NCI-H526 (cell line): ENCODE measurements around the gene IGFL1.
"Not testable (repeated sequence)": the region's sequence is repeated elsewhere in the genome, so short reads cannot be mapped to it uniquely, and the experiment has no call there.

ENCODE experiments used
- DNase-seq, 2 experiments: peaks; one replicate each; lab custom pipeline; 2025; lab: John Stamatoyannopoulos, UW

The IGFL1 gene

GRCh38 chr19:46224773-46225172 is 4.8 kb upstream of the IGFL1 start:
- DNase-seq: no peak

- no peak for DNase-seq
These were observed 4.0 kb upstream of the IGFL1 start for GRCh38 chr19:46225558-46226004.

DNA sequence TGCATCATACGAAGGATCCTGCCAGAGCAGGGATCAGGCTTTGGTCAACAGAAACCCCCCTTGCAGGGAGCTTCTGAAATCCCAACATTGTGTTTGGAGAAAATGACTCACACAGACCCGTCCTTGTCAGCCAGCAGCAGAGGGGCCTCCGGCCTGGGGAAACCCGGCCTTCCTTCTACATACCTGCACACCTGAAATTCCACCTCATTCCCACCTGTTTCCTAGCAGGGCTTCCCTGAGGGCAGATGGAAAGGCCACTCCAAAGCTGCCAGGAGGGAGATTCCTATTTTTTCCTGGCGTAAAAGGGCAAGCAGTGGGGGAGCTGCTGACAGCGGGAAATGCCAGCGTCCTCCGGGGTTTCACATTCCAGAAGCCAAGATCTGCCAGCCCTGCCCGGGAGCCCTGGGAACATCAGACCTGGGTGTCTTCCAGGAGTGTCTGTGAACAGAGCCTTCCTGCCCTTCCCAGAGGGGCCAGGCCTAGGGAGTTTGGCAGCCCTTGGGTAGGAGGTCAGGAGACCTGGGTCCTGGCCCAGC is 3.0 kb upstream of the IGFL1 start:
- DNase-seq: no peak

DNA sequence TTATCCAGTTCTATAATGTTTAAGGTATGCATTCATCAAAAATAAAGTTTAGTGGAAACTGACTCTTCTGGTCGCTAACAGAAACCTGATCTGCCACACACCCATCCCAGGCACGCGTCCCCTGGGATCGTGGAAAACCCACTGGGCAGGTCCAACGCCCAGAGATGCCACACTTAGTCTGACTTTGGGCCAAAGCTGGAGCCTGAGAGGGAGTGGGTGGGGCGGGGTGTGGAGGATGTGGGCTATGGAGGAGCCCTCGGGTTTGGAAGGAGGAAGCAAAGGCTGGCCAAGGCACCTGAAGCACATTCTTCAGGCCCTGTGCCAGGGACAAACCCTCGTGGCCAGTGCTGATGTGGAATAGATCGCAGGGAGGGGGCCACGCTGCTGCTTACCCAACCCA is 2.5 kb downstream of the IGFL1 start:
- peak in 1 of 2 experiments; percentile 14 for DNase-seq

DNA sequence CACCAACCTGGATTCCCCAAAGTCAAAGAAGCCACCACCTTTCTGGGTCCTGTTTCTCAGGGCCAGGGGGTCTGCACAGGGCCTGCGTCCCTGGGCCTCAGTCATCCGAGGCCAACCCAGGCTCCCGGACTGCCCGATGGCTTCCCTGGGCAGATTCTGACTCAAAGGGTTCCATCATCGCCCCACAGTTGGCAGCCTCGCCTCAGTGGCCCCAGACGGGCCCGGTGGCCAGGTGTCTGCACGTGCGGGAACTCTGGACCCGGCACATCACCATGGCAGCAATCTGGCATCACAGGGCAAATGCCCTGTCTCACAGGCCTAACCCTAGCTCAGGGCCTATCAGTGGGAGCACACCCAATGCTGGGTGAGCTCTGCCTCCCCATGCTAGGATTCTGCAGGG is 2.9 kb downstream of the IGFL1 start:
- DNase-seq: no peak

- no peak for DNase-seq
These were observed 3.5 kb downstream of the IGFL1 start for GRCh38 chr19:46232938-46233621.

- DNase-seq: not testable (repeated sequence)
These were observed 4.3 kb downstream of the IGFL1 start for GRCh38 chr19:46233871-46234270.

DNA sequence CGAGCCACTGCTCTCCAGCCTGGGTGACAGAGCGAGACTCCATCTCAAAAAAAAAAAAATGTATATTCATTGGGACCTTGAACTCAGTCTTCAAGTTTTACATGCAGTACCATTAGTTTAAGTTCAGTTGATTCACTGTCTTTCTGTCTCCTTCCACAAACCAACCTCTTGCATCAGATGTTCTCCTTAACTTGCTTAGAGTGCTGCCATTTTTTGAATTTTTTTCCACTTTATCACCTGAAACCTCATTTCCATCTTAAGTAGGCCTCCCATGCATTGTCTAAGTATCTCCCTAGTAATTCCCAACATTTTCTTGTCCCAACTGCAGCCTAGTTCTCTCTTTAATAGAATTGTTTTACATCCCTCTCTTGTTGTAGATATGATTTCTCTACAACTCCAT is 8.6 kb downstream of the IGFL1 start:
- not testable (repeated sequence) for DNase-seq

DNA sequence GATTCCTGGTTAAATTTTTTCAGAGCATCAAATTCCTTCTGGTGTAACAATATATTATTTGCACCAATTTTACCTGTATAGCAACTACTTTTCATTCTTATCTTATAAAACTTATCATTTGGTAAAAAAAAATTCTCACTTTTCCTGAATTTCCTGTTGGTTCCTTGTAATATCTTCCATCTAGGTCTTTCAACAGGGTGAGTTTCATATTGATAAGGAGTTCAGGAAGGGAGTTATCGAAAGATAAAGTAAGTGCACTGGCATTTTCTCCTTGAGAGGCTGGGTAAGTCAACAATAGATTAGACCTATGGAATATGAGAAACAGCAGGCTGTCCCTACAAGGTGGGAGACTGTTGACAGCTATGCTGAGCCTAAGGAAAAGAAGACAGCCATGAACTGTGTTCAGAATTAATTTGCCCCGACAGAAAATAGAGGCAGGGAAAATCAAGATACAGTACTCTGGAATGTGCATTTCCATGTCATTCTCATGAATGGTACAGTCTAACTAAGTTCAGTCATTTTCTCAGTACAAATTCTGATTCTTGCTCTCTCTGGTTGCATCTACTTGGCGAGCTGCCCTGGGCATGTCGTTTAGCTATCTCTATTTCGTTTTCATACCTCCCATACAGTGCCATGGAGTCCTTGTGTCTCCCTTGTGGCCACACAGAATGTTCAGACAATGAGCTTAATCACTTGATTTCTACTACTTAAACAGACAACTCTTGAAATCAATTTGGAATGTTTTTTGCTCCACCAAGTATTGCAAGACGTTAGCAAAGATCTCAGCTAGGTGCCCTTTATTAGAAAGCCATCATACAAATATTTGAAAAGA is 9.9 kb downstream of the IGFL1 start:
- DNase-seq: no peak

DNA sequence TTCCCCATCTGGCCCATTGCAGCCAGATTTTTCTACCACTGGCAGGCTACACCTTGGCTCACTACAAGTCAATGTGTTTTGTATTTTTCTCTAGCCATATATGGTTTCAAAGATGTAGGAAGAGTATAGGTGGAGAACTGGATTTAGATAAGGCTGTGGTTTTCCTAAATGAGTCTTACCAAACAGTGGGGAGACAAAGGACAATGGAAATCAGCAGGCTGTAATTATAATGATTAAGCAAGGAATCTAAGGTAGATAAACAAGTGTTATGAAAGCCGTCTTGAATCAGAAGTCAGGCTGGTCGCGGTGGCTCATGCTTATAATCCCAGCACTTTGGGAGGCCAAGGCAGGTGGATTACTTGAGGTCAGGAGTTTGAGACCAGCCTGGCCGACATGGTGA is 11.2 kb downstream of the IGFL1 start:
- DNase-seq: no peak

DNA sequence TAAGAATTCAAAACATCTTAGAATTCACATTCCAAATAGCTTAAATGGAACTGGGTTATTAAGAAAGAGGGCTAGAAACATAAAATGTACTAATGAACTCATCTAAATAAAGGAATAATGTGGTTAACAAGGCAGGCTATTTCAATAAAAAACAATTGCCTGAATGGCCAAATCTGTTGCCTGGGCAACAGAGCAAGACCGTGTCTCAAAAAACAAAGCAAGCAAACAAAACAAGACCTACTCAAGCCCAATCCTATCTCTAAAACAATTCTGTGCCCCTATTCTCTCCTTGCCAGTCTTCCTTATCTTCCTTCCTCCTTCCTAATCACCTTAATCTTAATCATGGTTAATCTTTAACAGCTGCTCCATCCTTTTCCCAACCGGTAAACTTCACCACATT is 12.1 kb downstream of the IGFL1 start:
- no peak for DNase-seq

- DNase-seq: not testable (repeated sequence)
These were observed 13.6 kb downstream of the IGFL1 start for GRCh38 chr19:46243081-46243654.

- no peak for DNase-seq
These were observed 20.7 kb downstream of the IGFL1 start for GRCh38 chr19:46250076-46250735.

DNA sequence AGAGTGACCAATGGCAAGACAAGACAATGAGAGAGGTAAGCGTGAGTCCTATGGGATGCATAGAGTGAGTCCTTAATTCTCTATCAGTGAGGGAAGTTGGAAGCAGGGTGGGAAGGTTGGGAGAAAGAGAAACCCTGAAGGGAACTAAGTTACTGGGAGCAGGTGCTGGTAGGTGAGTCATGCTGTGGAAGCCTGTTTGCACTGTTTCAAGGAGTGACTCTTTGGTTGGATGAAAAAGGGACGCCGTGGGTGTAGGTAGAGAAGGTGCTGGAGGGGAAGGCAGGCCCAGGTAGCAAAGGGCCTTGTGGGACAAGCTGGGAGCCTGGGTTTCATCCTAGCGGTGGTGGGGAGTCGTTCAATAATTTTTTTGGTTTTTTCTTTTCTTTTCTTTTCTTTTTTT is 21.9 kb downstream of the IGFL1 start:
- DNase-seq: no peak

- no peak for DNase-seq
These were observed 25.2 kb downstream of the IGFL1 start for GRCh38 chr19:46254776-46255175.

DNA sequence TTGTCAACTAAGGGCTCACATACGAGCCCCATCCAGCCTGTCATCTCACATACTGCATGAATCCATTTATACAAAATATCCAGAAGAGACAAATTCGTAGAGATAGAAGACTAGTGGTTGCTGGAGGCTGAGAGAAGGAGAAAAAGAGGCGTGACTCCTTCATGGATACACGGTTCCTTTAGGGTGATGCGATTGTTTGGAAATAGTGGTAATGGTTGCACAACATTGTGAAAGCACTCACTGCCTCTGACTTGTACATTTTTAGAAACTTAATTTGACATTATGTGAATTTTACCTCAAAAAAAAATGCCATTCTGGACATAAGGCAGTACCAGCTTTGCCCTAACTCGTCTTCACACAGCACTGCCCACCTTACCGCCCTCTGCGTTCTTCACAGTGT is 27.3 kb downstream of the IGFL1 start:
- DNase-seq: no peak

DNA sequence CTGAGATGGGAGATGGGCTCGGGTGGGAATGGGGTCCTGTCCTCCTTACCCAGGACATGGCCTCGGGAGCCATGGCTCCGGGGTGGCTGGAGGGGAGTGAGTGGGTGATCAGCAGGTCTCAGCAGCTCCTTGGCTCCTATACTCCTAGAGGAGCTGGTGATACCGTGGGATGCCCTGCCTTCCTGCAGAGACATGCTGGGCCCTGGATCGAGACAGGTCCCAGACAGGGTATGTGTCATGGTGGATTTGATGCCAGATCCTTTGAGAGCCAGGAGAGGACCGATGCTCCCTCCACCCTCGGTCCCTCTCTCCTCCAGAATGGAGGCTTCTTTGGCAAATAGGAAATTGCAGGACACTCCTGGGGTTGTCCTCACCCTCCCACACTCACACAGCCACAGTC is 32.0 kb downstream of the IGFL1 start:
- DNase-seq: not testable (repeated sequence)

DNA sequence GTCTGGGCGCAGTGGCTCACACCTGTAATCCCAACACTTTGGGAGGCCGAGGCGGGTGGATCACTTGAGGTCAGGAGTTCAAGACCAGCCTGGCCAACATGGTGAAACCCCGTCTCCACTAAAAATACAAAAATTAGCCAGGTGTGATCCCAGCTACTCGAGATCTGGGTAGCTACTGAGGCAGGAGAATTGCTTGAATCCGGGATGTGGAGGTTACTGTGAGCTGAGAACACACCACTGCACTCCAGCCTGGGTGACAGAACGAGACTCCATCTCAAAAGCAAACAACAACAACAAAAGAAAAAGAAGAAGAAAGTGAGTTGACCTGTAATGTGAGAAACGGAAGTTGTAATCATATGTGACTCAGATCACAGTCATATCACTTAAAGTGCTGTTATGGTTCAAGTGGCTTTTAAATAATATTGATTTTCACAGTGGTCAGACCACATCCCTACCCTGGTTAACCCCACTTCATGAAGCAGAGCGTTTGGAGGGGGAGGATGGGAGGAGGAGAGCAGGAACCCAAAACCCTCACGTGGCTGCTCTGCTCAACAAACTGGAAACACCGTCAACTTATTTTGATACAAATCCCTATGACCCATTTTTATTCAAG is 33.2 kb downstream of the IGFL1 start:
- DNase-seq: not testable (repeated sequence)

DNA sequence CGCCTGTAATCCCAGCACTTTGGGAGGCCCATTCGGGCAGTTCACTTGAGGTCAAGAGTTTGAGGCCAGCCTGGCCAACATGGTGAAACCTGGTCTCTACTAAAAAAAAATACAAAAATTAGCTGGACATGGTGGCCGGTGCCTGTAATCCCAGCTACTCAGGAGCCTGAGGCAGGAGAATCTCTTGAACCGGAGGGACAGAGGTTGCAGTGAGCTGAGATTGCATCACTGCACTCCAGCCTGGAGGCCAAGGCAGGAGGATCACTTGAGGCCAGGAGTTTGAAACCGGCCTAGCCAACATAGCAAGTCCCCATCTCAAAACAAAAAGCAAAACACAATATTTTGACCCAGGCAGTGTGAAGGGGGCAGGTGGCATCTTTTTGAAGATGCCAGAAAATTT is 35.3 kb downstream of the IGFL1 start:
- not testable (repeated sequence) for DNase-seq

DNA sequence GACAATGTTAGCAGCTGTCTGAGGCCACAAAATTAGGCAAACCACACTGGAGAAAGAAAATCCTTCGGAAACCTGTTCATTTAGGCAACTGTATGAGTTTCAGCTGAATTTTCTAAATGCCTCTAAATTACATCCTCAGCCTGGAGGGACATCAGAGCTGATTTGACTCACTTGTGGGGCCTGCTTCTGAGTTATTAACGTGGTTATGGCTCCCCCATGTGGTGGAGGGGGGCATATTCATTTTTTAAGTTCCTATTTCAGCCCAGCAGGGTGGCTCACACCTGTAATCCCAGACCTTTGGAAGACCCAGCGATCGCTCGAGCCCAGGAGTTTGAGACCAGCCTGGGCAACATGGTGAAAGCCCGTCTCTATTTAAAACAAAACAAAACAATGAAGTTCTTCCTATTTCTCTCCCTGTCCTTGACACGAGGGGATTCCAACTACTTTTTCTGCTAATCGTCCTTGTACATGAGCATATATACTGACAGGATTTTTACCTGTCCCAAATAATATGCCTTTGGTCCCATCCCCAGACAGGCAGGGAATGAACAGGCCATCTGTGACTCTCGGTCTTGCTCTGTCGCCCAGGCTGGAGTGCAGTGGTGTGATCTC is 35.8 kb downstream of the IGFL1 start:
- DNase-seq: peak; percentile 60 to 88

DNA sequence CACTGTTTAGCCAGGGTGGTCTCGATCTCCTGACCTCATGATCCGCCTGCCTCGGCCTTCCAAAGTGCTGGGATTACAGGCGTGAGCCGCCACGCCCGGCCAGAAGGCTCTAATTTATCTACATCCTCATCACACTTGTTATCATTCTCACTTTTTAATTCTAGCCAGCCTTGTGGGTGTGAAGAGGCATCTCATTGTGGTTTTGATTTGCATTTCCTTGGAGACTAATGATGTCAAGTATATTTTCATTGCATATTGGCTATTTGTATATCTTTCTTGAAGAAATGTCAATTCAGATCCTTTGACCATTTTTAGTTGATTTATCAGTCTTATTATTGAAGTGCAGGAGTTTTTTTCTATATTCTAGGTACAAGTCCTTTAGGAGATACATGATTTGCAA is 39.6 kb downstream of the IGFL1 start:
- DNase-seq: no peak
